ENCODE results near the gene FNBP1. TPM values are rescaled to one million over a fixed set of nuclear protein-coding genes. Genes with fewer than 3 reads are reported as not detected.
"Not testable (repeated sequence)": the region's sequence is repeated elsewhere in the genome, so short reads cannot be mapped to it uniquely, and the experiment has no call there.

FNBP1 gene
- total RNA-seq, 1 experiment from 2014 or later: 30.8 TPM

DNA sequence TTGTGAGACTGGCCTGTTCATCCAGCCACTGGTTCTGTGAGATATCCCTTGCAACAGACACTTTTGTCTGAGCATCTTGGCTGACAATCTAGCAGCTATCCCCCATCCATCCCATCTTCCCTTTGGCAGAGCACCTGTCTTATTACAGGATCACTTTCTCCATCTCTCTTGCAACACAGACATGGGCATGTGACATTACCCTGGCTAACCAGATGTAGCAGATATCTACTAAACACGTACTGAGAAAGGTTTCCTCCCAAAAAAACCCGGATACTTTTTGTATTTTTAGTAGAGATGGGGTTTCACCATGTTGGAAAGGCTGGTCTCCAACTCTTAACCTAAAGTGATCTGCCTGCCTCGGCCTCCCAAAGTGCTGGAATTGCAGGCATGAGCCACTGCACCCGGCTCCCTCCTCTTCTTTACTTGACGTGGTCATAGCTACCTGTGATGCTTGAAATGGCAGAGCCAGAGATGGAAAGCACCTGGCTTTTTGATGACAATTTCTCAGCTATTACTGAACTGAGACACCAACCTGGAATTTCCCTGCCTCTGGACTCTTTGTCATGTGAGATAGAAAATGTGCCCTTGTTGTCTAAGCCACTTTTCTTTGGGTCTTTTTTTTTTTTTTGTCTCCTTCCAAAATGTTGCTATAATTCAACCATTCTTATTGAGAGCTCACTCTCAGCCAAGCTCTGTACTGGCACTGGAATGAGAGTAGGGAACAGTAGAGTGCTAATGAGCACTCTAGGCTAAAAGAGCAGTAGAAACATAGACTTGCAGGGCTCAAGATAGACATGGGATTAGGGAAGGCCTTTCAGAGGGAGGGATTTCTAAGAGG is 32.6 kb downstream of the FNBP1 start:
- TF ChIP-seq EZH2 (IDR thresholded peaks at IDR 0.05; ENCODE audit: low read length, unreplicated experiment) (no peak), EZH2phosphoT487 (IDR thresholded peaks at IDR 0.05; ENCODE audit: borderline replicate concordance, low read length) (no peak)
- TF ChIP-seq, protein P1, sequence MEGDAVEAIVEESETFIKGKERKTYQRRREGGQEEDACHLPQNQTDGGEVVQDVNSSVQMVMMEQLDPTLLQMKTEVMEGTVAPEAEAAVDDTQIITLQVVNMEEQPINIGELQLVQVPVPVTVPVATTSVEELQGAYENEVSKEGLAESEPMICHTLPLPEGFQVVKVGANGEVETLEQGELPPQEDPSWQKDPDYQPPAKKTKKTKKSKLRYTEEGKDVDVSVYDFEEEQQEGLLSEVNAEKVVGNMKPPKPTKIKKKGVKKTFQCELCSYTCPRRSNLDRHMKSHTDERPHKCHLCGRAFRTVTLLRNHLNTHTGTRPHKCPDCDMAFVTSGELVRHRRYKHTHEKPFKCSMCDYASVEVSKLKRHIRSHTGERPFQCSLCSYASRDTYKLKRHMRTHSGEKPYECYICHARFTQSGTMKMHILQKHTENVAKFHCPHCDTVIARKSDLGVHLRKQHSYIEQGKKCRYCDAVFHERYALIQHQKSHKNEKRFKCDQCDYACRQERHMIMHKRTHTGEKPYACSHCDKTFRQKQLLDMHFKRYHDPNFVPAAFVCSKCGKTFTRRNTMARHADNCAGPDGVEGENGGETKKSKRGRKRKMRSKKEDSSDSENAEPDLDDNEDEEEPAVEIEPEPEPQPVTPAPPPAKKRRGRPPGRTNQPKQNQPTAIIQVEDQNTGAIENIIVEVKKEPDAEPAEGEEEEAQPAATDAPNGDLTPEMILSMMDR (conservative IDR thresholded peaks at IDR 0.05; ENCODE audit: low read depth, low read length): no peak
- H4K20me1 ChIP-seq (ENCODE audit: low read length): no peaks in the 10 kb centered on the region
- H3F3A ChIP-seq (ENCODE audit: low read length, unreplicated experiment): no peaks in the 10 kb centered on the region
- H3K27ac ChIP-seq (ENCODE audit: low read length): no peak overlapping the region
- H3K79me2 ChIP-seq (ENCODE audit: low read length): peaks cover 56% of the 10 kb centered on the region
- H3K4me2 ChIP-seq (ENCODE audit: low read length): no peak overlapping the region
- H3K9ac ChIP-seq (ENCODE audit: low read length): no peak overlapping the region
- no peak overlapping the region for H2AFZ ChIP-seq (ENCODE audit: low read length)
- no peaks in the 10 kb centered on the region for H3K27me3 ChIP-seq (ENCODE audit: low read length)
- H3K36me3 ChIP-seq (ENCODE audit: low read depth, low read length): peaks cover 8% of the 10 kb centered on the region; the same call in 1 of the 2 replicates
- CTCF ChIA-PET: no interaction called here
- DNase-seq (no peak), ATAC-seq (no peak)
- H3K9me3 ChIP-seq (ENCODE audit: low read length): 0 out of 2 replicates have a peak, but pooled peaks cover 7% of the 10 kb centered on the region
- no peak overlapping the region for H3K4me3 ChIP-seq (ENCODE audit: low read length)
- POLR2A ChIA-PET (ENCODE audit: unreplicated experiment): no interaction called here
- no peaks in the 10 kb centered on the region for H3K9me2 ChIP-seq (replicated peaks; ENCODE audit: low read length)
- no peaks in the 10 kb centered on the region for H3K4me1 ChIP-seq (ENCODE audit: insufficient read depth, low read length)
- no TSS peak for BruUV-seq (replicated peaks)
- intact Hi-C loops (cut with micrococcal nuclease): no loop called here

DNA sequence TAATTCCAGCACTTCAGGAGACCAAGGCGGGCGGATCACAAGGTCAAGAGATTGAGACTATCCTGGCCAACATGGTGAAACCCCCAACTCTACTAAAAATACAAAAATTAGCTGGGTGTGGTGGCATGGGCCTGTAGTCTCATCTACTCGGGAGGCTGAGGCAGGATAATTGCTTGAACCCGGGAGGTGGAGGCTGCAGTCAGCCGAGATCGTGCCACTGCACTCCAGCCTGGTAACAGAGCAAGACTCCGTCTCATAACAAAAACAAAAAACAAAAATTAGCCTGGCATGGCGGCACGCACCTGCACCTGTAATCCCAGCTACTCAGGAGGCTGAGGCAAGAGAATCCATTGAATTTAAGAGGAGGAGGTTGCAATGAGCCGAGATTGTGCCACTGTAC is 33.4 kb downstream of the FNBP1 start:
- H3K27me3 ChIP-seq (ENCODE audit: low read length); H3K9me2 ChIP-seq (replicated peaks; ENCODE audit: low read length); intact Hi-C loops (cut with micrococcal nuclease); H3K36me3 ChIP-seq (ENCODE audit: low read depth, low read length); DNase-seq; BruUV-seq (replicated peaks); H3K9ac ChIP-seq (ENCODE audit: low read length); H3F3A ChIP-seq (ENCODE audit: low read length, unreplicated experiment); H3K4me3 ChIP-seq (ENCODE audit: low read length); CTCF ChIA-PET; H3K9me3 ChIP-seq (ENCODE audit: low read length); ATAC-seq; H2AFZ ChIP-seq (ENCODE audit: low read length); H3K27ac ChIP-seq (ENCODE audit: low read length); H3K4me2 ChIP-seq (ENCODE audit: low read length); H3K4me1 ChIP-seq (ENCODE audit: insufficient read depth, low read length); H4K20me1 ChIP-seq (ENCODE audit: low read length); POLR2A ChIA-PET (ENCODE audit: unreplicated experiment): not testable (repeated sequence)
- peaks cover 48% of the 10 kb centered on the region for H3K79me2 ChIP-seq (ENCODE audit: low read length)

DNA sequence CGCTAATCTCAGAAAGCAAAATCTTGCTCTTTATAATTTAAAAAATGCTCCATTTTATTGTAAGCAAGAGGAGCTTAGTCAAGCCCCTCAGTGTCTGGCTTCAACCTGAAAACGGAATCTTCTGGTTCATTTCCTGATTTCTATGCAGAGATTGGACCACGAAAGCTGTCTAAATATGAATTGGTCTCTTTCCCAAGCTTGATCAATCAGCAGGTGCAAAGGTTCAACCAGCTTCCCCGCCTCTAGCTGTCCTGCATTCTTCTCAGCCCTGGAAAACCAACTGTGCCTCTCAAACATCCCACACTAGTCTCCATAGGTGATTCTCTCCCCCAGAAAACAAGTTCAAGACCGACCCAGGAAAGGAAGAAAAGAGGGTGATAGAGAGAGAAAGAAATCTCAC is 34.5 kb downstream of the FNBP1 start:
- Histone ChIP-seq H3K36me3 (ENCODE audit: low read depth, low read length) (peaks cover 8% of the 10 kb centered on the region; the same call in 1 of the 2 replicates), H3K4me1 (ENCODE audit: insufficient read depth, low read length) (no peaks in the 10 kb centered on the region), H3F3A (ENCODE audit: low read length, unreplicated experiment) (no peaks in the 10 kb centered on the region), H3K4me3 (ENCODE audit: low read length) (no peak overlapping the region), H3K4me2 (ENCODE audit: low read length) (no peak overlapping the region), H3K27me3 (ENCODE audit: low read length) (no peaks in the 10 kb centered on the region), H3K9me2 (replicated peaks; ENCODE audit: low read length) (no peaks in the 10 kb centered on the region), H4K20me1 (ENCODE audit: low read length) (no peaks in the 10 kb centered on the region), H3K27ac (ENCODE audit: low read length) (no peak overlapping the region), H3K9ac (ENCODE audit: low read length) (no peak overlapping the region), H3K79me2 (ENCODE audit: low read length) (peaks cover 48% of the 10 kb centered on the region), H3K9me3 (ENCODE audit: low read length) (0 out of 2 replicates have a peak, but pooled peaks cover 7% of the 10 kb centered on the region), H2AFZ (ENCODE audit: low read length) (no peak overlapping the region)
- no peak for TF ChIP-seq EZH2phosphoT487 (IDR thresholded peaks at IDR 0.05; ENCODE audit: borderline replicate concordance, low read length)
- no peak for TF ChIP-seq EZH2 (IDR thresholded peaks at IDR 0.05; ENCODE audit: low read length, unreplicated experiment)
- TF ChIP-seq, protein P1 (conservative IDR thresholded peaks at IDR 0.05; ENCODE audit: low read depth, low read length): no peak
- CTCF ChIA-PET: no interaction called here
- intact Hi-C loops (cut with micrococcal nuclease): no loop called here
- POLR2A ChIA-PET (ENCODE audit: unreplicated experiment): interaction anchor here (0.7 kb wide), 1 partner anchor 33 kb away, joined by 4 read pairs; no protein-coding TSS in a partner anchor
- DNase-seq (no peak), ATAC-seq (no peak)
- BruUV-seq (replicated peaks): no TSS peak

DNA sequence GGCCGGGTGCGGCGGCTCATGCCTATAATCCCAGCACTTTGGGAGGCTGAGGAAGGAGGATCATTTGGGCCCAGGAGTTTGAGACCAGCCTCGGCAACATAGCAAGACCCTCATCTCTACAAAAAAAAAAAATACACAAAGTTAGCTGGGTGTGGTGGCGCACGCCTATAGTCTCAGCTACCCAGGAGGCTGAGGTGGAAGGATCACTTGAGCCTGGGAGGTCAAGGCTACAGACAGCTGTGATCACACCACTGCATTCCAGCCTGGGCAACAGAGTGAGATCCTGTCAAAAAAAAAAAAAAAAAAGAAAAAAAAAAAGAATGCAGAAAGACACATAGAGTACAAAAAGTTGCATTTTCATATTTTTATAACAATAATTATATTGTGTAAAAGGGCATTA is 36.0 kb downstream of the FNBP1 start:
- H3K4me2 ChIP-seq (ENCODE audit: low read length); ATAC-seq; H3F3A ChIP-seq (ENCODE audit: low read length, unreplicated experiment); CTCF ChIA-PET; H3K27me3 ChIP-seq (ENCODE audit: low read length); H2AFZ ChIP-seq (ENCODE audit: low read length); POLR2A ChIA-PET (ENCODE audit: unreplicated experiment); H3K9me2 ChIP-seq (replicated peaks; ENCODE audit: low read length); H3K27ac ChIP-seq (ENCODE audit: low read length); BruUV-seq (replicated peaks); intact Hi-C loops (cut with micrococcal nuclease); H3K36me3 ChIP-seq (ENCODE audit: low read depth, low read length); H3K9me3 ChIP-seq (ENCODE audit: low read length); H3K4me3 ChIP-seq (ENCODE audit: low read length); DNase-seq; H3K9ac ChIP-seq (ENCODE audit: low read length); H4K20me1 ChIP-seq (ENCODE audit: low read length); H3K4me1 ChIP-seq (ENCODE audit: insufficient read depth, low read length): not testable (repeated sequence)
- peaks cover 43% of the 10 kb centered on the region for H3K79me2 ChIP-seq (ENCODE audit: low read length)
